Measurements from ENCODE around the gene LHX3.

LHX3 gene

DNA sequence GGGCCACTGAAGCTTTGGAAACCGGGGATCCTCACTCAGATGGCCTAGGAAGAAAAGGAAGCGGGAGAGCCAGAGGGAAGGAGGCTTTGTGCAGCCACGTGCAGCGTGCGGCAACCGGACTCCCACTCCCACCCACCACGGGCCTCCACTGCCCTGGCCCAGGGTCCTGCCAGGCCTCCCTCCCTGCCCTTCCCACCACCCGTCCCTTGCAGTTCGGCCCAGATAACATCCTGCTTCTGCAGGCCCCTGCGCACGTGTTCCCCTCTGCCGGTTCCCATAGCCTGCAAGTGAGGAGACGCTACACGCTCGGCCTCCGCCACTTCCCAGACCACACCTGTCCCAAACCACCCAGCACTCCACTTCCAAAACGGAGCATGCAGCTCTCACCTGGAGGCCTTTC lies 4.3 kb upstream of the LHX3 start:
- CTCF ChIA-PET = interaction anchor here (1.6 to 2.7 kb wide), 3 partner anchors 10 to 70 kb away, joined by 5 to 10 read pairs (median 5); no protein-coding TSS in a partner anchor
- POLR2A ChIA-PET = no interaction called here
- H3K27ac ChIP-seq (ENCODE audit: extremely low read depth, low read depth, low read length) = no peak overlapping the region
- no peaks in the 10 kb centered on the region for H3K4me1 ChIP-seq (ENCODE audit: control insufficient read depth, insufficient read depth, low read length)
- peaks cover 0 to 49% of the 10 kb centered on the region in 2 experiments; a peak in 2 of 3 replicates for H3K36me3 ChIP-seq (ENCODE audit: control insufficient read depth in 2 of 2, insufficient read depth in 1 of 2, low read length in 2 of 2)
- no peak for TF ChIP-seq ZNF610 (tag by site-specific recombination; IDR thresholded peaks at IDR 0.05; ENCODE audit: borderline replicate concordance)
- no peak for TF ChIP-seq ZXDB (tag by site-specific recombination; IDR thresholded peaks at IDR 0.05)
- no peak for TF ChIP-seq KLF10 (tag by site-specific recombination; IDR thresholded peaks at IDR 0.05)
- no peak for TF ChIP-seq ZNF621 (tag by site-specific recombination; IDR thresholded peaks at IDR 0.05)
- no peak for TF ChIP-seq GLIS1 (tag by site-specific recombination; IDR thresholded peaks at IDR 0.05)
- TF ChIP-seq ZEB2 (tag by site-specific recombination; IDR thresholded peaks at IDR 0.05) = no peak
- no peak for TF ChIP-seq ZNF266 (tag by site-specific recombination; IDR thresholded peaks at IDR 0.05; ENCODE audit: low read depth)
- TF ChIP-seq ZNF701 (tag by site-specific recombination; IDR thresholded peaks at IDR 0.05) = no peak
- H3K9me3 ChIP-seq (ENCODE audit: control insufficient read depth, insufficient read depth, low read depth, low read length) = no peaks in the 10 kb centered on the region
- no peak overlapping the region for H3K4me3 ChIP-seq (ENCODE audit: low read depth, low read length)

GRCh38 chr9:136208675-136209074 lies 3.7 kb upstream of the LHX3 start:
- TF ChIP-seq ZNF549 (tag by site-specific recombination; IDR thresholded peaks at IDR 0.05) (no peak), KLF8 (tag by site-specific recombination; IDR thresholded peaks at IDR 0.05) (no peak), TCF7L2 (IDR thresholded peaks at IDR 0.05; ENCODE audit: borderline replicate concordance, low read depth, low read length) (no peak), HOXA7 (CRISPR knock-in tag; IDR thresholded peaks at IDR 0.05; ENCODE audit: borderline replicate concordance) (no peak), HIC1 (tag by site-specific recombination; IDR thresholded peaks at IDR 0.05) (no peak), ZFP69B (tag by site-specific recombination; IDR thresholded peaks at IDR 0.05) (peak; percentile 89), KLF9 (tag by site-specific recombination; IDR thresholded peaks at IDR 0.05; ENCODE audit: low read depth) (0 out of 2 replicates have a peak, but pooled peaks have one; percentile 19), TRIM28 (IDR thresholded peaks at IDR 0.05; ENCODE audit: borderline replicate concordance, low read length) (no peak)
- TF ChIP-seq, protein P1, sequence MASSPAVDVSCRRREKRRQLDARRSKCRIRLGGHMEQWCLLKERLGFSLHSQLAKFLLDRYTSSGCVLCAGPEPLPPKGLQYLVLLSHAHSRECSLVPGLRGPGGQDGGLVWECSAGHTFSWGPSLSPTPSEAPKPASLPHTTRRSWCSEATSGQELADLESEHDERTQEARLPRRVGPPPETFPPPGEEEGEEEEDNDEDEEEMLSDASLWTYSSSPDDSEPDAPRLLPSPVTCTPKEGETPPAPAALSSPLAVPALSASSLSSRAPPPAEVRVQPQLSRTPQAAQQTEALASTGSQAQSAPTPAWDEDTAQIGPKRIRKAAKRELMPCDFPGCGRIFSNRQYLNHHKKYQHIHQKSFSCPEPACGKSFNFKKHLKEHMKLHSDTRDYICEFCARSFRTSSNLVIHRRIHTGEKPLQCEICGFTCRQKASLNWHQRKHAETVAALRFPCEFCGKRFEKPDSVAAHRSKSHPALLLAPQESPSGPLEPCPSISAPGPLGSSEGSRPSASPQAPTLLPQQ (tag by site-specific recombination; IDR thresholded peaks at IDR 0.05) = peak; percentile 85
- TF ChIP-seq, protein P2, sequence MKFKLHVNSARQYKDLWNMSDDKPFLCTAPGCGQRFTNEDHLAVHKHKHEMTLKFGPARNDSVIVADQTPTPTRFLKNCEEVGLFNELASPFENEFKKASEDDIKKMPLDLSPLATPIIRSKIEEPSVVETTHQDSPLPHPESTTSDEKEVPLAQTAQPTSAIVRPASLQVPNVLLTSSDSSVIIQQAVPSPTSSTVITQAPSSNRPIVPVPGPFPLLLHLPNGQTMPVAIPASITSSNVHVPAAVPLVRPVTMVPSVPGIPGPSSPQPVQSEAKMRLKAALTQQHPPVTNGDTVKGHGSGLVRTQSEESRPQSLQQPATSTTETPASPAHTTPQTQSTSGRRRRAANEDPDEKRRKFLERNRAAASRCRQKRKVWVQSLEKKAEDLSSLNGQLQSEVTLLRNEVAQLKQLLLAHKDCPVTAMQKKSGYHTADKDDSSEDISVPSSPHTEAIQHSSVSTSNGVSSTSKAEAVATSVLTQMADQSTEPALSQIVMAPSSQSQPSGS (tag by site-specific recombination; IDR thresholded peaks at IDR 0.05; ENCODE audit: low read depth) = no peak
- TF ChIP-seq, protein P3, sequence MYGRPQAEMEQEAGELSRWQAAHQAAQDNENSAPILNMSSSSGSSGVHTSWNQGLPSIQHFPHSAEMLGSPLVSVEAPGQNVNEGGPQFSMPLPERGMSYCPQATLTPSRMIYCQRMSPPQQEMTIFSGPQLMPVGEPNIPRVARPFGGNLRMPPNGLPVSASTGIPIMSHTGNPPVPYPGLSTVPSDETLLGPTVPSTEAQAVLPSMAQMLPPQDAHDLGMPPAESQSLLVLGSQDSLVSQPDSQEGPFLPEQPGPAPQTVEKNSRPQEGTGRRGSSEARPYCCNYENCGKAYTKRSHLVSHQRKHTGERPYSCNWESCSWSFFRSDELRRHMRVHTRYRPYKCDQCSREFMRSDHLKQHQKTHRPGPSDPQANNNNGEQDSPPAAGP (tag by site-specific recombination; IDR thresholded peaks at IDR 0.05) = no peak
- Histone ChIP-seq H3K36me3 (ENCODE audit: control insufficient read depth in 2 of 2, insufficient read depth in 1 of 2, low read length in 2 of 2) (peaks cover 0 to 44% of the 10 kb centered on the region in 2 experiments; a peak in 2 of 3 replicates), H3K4me1 (ENCODE audit: control insufficient read depth, insufficient read depth, low read length) (no peaks in the 10 kb centered on the region), H3K9me3 (ENCODE audit: control insufficient read depth, insufficient read depth, low read depth, low read length) (no peaks in the 10 kb centered on the region), H3K4me3 (ENCODE audit: low read depth, low read length) (no peak overlapping the region), H3K27ac (ENCODE audit: extremely low read depth, low read depth, low read length) (no peak overlapping the region)
- CTCF ChIA-PET = interaction anchor here (0.6 to 2.7 kb wide), 3 partner anchors 11 to 449 kb away, joined by 5 to 10 read pairs (median 5); no protein-coding TSS in a partner anchor
- POLR2A ChIA-PET = no interaction called here
